ENCODE measurements around the gene ATP8B4.

The ATP8B4 gene

DNA sequence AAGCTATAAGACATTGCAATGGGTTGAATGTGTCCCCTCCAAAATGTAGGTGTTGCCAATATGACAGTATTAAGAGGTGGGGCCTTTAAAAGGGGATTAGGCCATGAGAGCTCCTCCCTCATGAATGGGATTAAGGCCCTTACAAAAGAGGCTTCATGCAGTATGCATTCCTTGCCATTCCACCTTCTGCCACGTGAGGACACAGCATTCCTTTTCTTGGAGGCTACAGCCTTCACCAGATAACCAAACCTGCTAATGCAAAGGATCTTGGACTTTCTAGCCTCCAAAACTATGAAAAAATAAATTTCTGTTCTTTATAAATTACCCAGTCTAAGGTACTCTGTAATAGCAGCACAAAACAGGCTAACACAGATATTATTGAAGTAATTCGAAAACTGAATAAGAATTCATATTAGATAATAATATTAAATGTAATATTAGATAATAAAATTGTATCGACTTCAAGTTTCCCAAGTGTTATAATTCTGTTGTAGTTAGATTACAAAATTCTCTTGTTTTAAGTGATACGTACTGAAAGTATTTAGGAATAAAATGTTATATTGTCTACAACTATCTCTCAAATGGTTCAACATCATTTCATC lies 29.4 kb upstream of the ATP8B4 start:
- no peak overlapping the region for H3K4me3 ChIP-seq
- no peak overlapping the region for H3K27ac ChIP-seq
- TF ChIP-seq, protein P1, sequence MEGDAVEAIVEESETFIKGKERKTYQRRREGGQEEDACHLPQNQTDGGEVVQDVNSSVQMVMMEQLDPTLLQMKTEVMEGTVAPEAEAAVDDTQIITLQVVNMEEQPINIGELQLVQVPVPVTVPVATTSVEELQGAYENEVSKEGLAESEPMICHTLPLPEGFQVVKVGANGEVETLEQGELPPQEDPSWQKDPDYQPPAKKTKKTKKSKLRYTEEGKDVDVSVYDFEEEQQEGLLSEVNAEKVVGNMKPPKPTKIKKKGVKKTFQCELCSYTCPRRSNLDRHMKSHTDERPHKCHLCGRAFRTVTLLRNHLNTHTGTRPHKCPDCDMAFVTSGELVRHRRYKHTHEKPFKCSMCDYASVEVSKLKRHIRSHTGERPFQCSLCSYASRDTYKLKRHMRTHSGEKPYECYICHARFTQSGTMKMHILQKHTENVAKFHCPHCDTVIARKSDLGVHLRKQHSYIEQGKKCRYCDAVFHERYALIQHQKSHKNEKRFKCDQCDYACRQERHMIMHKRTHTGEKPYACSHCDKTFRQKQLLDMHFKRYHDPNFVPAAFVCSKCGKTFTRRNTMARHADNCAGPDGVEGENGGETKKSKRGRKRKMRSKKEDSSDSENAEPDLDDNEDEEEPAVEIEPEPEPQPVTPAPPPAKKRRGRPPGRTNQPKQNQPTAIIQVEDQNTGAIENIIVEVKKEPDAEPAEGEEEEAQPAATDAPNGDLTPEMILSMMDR (IDR thresholded peaks at IDR 0.05) = no peak
- DNase-seq (ENCODE audit: low spot score) = no peak

DNA sequence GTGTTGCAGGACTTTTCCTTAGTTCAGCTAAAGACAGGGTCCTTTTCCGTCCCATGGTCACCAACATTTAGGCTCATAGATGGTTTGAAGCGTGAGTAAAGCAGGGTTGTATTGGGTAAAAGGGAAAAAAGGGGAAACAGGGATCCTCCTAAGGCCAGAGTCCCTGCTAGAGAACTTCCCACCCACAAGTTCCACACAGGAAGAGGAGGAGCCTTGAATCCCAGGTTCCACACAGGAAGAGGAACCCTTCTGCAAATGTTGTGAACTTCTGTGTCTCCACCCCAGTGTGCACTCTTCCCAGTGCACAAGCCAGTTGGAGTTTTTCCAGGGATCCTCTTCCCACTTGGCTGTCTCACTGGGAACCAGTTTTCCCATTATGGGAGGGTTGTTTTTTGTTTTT lies 27.6 kb upstream of the ATP8B4 start:
- Histone ChIP-seq H3K4me3 (no peak overlapping the region), H3K27ac (no peak overlapping the region)
- DNase-seq (ENCODE audit: low spot score) = no peak
- TF ChIP-seq, protein P1 (IDR thresholded peaks at IDR 0.05) = no peak

DNA sequence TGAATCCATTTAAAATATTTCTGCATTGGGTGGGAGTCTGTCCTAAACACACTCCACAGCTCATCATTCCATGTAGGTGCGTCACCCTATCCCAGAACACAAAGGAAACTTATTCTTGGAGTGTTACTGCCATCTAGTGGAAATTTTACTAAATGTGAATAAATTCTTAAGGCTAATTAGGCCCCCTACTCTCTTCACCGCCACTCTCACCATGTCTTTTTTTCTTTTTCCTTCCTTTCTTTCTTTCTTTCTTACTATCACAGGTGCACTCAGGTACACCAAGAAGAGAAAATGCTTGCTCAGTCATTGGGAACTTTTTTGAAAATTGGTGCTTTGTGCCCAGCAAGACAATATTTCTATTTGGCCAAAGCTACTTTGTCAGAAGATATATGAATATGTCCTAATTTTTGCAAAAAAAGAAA lies 26.4 kb upstream of the ATP8B4 start:
- no peak overlapping the region for H3K4me3 ChIP-seq
- TF ChIP-seq, protein P1 (IDR thresholded peaks at IDR 0.05) = peak; percentile 35
- no peak for DNase-seq (ENCODE audit: low spot score)
- H3K27ac ChIP-seq = no peak overlapping the region

DNA sequence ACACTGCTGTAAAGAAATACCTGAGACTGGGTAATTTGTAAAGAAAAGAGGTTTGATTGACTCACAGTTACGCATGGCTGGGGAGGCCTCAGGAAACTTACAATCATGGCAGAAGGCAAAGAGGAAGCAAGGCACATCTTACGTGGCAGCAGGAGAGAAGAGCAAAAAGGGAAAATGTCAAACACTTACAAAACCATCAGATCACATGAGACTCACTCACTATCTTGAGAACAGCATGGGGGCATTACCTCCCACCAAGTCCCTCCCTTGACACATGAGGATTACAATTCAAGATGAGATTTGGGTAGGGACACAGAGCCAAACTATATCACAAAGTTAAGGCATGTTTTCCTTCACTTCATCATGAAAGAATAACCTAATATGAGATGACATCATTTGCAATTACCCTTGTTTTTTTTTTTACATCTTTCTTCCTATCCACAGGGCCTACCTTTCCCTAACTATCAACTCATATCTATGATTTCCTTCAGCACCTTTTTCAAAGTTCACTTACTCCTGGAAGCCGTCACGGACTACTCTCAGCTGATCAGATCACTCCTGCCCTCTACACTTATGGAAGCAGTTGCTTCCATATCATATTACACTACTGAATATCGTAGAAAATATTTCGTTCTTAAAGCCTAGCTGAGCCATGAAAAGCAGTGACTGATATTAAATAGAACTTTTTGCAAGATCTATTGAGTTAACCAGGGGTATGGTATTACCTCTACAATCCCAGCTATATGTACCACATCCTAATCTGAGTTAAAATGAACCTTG lies 25.5 kb upstream of the ATP8B4 start:
- Histone ChIP-seq H3K27ac (no peak overlapping the region), H3K4me3 (no peak overlapping the region)
- TF ChIP-seq, protein P1 (IDR thresholded peaks at IDR 0.05) = no peak
- no peak for DNase-seq (ENCODE audit: low spot score)

DNA sequence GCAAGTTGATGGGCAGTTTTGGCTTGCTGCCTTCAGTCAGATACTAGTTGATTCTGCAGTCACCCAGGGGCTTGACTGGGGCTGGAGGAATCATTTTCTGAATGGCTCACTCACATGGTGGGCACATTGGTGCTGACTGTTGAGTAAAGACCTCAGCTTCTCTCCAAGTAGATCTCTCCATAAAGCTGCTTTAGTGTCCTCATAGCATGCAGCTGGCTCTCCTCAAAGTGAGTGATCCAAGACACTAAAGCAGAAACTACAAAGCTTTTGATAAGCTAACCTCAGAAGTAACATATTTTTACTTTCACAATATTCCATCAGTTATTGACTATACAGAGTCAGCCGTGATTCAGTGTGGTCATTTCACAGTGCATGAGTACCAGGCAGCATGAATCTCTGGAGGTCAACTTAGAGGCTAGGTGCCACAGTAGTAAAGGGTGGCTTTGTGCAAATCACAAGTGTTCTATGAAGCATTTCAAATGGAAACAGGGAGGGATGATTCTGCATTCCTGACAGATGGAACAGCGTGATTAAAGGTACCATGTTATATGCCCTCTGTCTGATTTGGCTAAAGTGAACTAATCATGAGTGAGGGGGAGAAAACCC lies 24.3 kb upstream of the ATP8B4 start:
- Histone ChIP-seq H3K27ac (no peak overlapping the region), H3K4me3 (no peak overlapping the region)
- TF ChIP-seq, protein P1 (IDR thresholded peaks at IDR 0.05) = no peak
- no peak for DNase-seq (ENCODE audit: low spot score)

DNA sequence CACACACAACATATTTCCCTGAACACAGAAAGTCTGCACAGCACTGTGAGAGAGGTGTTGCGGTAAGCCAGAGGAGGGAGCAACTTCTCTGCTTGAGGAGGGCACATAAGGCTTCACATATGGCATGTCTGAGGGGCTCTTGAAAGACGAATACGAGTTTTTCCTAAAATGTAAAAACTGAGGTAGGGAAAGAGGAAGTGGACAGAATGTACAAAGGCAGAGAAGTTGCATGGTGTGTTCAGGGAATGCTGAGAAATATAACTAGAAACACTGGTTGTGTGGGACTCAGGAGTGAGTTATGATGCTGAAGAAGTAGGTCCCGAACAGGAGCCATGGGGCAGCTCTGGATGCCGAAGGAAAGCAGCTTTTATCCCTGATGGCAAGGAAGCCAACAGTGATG lies 22.8 kb upstream of the ATP8B4 start:
- Histone ChIP-seq H3K27ac (no peak overlapping the region), H3K4me3 (no peak overlapping the region)
- TF ChIP-seq, protein P1 (IDR thresholded peaks at IDR 0.05) = no peak
- no peak for DNase-seq (ENCODE audit: low spot score)

All from coronary artery (tissue), 2 donors.